ENCODE data around the gene VEPH1. TPM values are rescaled to one million over a fixed set of nuclear protein-coding genes. Genes with fewer than 3 reads are reported as not detected.

Gene VEPH1
- total RNA-seq, 1 experiment from 2014 or later, result 127 TPM

GRCh38 chr3:157447026-157447694, 56.1 kb downstream of the VEPH1 start:
- DNase-seq (ENCODE audit: low read depth), result peak; percentile 21
- in situ Hi-C loops (cut with HindIII; ENCODE audit: low pct_unique_long_range_greater_than_20kb, low sequenced_read_pairs), result no loop called here

- DNase-seq (ENCODE audit: low read depth), result no peak
- in situ Hi-C loops (cut with HindIII; ENCODE audit: low pct_unique_long_range_greater_than_20kb, low sequenced_read_pairs), result no loop called here
These were observed 57.4 kb downstream of the VEPH1 start for GRCh38 chr3:157445857-157446256.

DNA sequence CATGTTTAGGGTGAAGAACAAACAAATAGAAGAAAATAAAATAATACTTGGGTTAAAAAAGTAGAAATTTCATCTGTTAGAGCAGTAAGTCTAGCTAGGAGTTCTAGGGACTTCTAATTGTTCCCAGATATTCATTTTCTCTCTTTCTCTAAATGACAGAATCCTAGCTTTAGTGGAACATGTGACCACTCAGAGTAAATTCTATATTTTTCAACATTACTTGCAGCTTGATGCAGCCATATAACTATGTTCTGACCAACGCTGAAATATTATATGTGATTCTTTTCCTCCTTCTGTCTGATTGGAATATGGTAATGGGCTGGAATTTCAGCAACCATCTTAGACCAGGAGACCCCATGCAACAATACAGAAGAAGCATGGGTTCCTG, 58.4 kb downstream of the VEPH1 start:
- in situ Hi-C loops (cut with HindIII; ENCODE audit: low pct_unique_long_range_greater_than_20kb, low sequenced_read_pairs), result no loop called here
- no peak for DNase-seq (ENCODE audit: low read depth)

- in situ Hi-C loops (cut with HindIII; ENCODE audit: low pct_unique_long_range_greater_than_20kb, low sequenced_read_pairs), result no loop called here
- DNase-seq (ENCODE audit: low read depth), result no peak
These were observed 59.1 kb downstream of the VEPH1 start for GRCh38 chr3:157443905-157444796.

GRCh38 chr3:157442729-157443128, 60.5 kb downstream of the VEPH1 start:
- in situ Hi-C loops (cut with HindIII; ENCODE audit: low pct_unique_long_range_greater_than_20kb, low sequenced_read_pairs), result no loop called here
- no peak for DNase-seq (ENCODE audit: low read depth)

DNA sequence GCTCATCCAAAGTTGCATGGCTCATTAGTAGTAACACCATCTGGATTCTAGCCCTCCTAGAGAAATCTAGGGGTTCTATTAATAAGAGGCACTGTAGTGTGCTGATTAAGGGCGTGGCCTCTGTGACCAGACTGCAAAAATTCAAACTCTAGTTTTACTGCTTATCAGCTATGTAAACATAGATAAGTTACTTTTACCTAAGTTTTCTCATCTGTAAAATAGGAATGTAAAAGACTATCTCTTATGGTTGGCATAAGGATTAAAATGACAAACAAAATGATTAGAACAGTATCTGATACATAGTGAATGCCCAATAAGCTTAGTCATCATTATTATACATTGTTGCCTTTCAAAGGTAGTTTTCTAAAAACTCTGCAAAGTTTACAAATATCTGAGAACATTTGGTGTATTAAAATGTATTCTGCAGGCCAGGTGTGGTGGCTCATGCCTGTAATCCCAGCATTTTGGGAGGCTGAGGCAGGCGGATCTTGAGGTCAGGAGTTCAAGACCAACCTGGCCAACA, 62.1 kb downstream of the VEPH1 start:
- in situ Hi-C loops (cut with HindIII; ENCODE audit: low pct_unique_long_range_greater_than_20kb, low sequenced_read_pairs), result no loop called here
- DNase-seq (ENCODE audit: low read depth), result no peak

DNA sequence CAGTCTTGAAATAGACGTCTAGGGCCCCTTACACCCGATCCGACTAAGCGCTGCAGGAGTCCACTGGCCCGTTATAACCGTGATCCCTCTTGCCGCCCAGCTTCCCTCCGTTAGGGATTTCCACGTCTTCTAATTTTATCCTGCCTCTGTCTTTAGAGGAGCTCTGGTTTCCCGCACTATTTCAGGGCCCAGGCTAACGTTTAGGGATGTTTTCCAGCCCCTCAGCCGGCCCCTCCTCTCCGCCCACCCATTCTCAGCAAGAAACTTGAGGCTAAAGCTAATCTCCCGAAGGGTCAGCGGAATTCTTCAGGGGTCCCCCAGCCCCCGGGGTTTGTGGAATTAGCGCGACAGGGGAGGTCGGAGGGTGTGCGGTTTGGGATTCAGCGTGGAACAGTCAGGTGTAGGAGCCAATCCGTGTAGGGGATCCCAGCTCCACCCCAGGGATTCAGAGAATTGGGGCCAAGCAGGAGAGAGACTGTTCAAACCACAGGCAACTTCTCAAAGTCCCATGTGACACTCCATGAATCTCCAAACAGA, 65.0 kb downstream of the VEPH1 start:
- no peak for DNase-seq (ENCODE audit: low read depth)
- in situ Hi-C loops (cut with HindIII; ENCODE audit: low pct_unique_long_range_greater_than_20kb, low sequenced_read_pairs), result no loop called here

DNA sequence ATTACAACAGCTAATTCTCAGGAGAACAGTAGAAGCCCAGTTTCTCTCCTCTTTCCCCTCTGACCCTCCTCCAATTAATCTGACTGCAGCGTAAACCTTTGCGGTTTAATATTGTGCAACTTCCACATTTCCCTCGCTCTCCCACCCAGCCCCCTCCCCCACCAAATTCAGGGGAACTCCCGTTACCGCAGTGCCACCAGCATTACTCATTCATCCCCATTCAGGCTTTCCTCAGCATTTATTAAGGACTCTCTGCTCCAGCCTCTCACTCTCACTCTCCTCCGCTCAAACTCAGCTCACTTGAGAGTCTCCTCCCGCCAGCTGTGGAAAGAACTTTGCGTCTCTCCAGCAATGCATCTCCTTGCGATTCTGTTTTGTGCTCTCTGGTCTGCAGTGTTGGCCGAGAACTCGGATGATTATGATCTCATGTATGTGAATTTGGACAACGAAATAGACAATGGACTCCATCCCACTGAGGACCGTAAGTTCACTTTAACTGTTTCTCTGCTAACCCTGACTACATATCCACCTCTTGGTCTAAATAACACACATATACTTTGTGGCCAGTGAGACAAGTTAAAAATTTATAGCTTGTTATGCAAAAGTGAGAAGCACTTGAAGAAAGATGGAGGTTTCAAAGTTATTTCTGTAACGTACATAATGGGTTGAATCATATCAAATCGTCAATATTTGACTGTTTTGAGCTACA, 66.5 kb downstream of the VEPH1 start, which contains the start of gene PTX3:
Gene PTX3, plus strand, starts transcription at position 268 of the 709 bp plus-strand sequence. Its CDS starts 84 bp downstream, at position 352.
- DNase-seq (ENCODE audit: low read depth), result peak; percentile 79
- in situ Hi-C loops (cut with HindIII; ENCODE audit: low pct_unique_long_range_greater_than_20kb, low sequenced_read_pairs), result no loop called here

DNA sequence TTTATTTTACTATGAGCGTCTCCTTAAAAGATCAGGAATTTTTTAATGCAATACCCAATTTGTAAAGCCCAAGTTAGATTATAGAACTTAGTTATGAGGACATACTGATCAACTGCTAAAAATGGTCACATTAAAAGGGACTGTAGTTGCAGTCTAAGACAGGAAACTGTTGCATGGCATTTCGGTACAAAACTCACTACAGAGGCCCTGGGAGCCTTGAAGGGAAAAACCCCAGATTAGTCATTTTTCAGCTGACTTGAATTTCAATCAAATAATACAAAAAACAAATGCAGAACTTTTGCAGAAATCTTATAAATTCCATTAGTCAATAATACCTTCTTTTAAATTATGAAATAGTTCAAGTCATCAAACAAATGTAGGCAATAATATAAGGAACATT, 73.5 kb downstream of the VEPH1 start:
- no peak for DNase-seq (ENCODE audit: low read depth)
- in situ Hi-C loops (cut with HindIII; ENCODE audit: low pct_unique_long_range_greater_than_20kb, low sequenced_read_pairs), result no loop called here

DNA sequence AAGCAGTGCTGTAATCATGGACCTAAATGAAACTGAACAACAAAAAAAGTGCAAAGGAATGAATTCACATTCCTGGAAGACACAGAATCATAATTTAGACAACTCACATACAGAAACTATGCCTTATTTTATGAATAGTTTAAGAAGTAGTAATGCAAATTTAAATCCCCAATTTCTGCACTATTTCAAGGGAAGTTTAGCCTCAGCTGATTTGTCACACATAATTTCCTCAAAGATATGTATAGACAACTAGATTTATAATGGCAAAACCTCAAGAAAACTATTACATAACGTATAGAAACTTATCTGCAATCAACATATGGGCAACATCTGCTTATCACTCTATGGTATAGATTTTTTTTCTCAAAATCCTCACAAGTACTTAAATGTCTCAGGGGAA, 74.4 kb downstream of the VEPH1 start:
- in situ Hi-C loops (cut with HindIII; ENCODE audit: low pct_unique_long_range_greater_than_20kb, low sequenced_read_pairs), result no loop called here
- no peak for DNase-seq (ENCODE audit: low read depth)

DNA sequence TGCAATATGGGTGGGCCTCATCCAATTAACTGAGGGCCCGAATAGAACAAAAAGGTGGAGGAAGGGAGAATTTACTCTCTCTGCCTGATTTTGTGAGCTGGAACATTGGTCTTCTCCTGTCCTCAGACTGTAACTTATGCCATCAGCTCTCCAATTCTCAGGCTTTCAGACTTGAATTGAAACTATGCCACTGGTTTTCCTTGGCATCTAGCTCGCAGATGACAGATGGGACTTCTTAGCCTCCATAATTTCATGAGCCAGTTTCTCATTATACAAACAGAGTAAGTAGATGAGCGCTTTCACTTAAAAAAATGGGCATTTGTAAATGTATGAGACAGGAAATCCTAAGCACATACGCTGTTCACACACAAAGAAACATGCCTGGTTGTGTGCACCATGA, 75.3 kb downstream of the VEPH1 start:
- in situ Hi-C loops (cut with HindIII; ENCODE audit: low pct_unique_long_range_greater_than_20kb, low sequenced_read_pairs), result no loop called here

DNA sequence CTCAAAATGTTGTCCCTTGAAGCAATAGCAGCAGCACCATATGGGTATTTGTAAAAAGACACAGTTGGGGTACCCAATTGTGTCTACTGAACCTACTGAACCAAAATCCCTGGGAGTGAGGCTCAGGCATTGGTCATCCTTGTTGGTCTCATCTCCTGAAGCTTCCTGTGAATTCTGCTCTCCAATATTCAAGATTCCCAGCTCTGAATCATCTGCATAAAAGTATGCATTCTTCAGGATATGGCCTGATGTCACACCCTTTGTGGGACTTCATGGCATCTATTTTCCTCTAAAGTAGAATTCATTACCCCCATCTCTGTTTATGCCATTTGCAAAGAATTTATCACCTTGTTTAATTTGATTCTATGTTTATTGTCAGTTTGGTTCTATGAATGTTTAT, 79.9 kb downstream of the VEPH1 start:
- no peak for DNase-seq (ENCODE audit: low read depth)
- in situ Hi-C loops (cut with HindIII; ENCODE audit: low pct_unique_long_range_greater_than_20kb, low sequenced_read_pairs), result no loop called here

More for the DNA sequence above, 75.3 kb downstream of the VEPH1 start:
- no peak for DNase-seq (ENCODE audit: low read depth)

- DNase-seq (ENCODE audit: low read depth), result no peak
- in situ Hi-C loops (cut with HindIII; ENCODE audit: low pct_unique_long_range_greater_than_20kb, low sequenced_read_pairs), result no loop called here
These were observed 82.5 kb downstream of the VEPH1 start for GRCh38 chr3:157420606-157421130.

DNA sequence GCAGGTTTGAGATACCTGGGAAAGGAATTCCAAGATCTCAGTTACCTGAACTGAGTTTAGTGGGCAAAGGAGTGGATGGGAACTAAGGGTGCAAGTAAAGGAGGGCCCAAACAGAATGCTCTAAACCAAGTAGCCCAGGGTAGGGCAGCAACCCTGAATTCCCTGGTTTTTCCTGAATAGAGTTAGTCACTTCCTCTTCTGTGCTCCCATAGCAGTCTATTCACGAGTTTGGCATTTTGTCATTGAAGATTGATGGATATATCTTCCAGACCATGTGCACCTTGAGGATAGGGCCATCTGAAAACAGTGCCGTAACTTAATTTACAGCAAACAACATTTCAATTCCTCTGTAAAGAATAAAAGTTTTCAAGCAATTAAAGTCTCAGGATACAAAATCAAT, 85.1 kb downstream of the VEPH1 start:
- DNase-seq (ENCODE audit: low read depth), result no peak
- in situ Hi-C loops (cut with HindIII; ENCODE audit: low pct_unique_long_range_greater_than_20kb, low sequenced_read_pairs), result no loop called here

DNA sequence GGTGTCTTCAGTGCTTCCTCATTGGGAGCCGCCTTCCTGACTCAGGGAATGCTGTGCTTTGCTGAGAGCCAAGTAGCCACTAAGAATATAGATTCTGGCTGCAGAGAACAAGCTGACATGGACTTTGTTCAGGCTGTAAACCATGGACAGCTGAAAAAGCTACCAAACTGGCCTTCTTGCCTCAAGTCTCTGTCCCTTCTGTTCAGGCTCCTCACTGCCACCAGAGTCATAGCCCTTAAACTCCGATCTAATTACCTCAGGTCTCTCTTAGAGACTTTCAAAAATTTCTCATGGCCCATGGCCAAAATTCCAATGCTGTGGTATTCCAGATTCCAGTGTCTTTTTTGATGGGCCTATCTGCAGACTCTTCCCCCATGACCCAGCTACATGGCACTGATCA, 86.0 kb downstream of the VEPH1 start:
- no peak for DNase-seq (ENCODE audit: low read depth)

DNA sequence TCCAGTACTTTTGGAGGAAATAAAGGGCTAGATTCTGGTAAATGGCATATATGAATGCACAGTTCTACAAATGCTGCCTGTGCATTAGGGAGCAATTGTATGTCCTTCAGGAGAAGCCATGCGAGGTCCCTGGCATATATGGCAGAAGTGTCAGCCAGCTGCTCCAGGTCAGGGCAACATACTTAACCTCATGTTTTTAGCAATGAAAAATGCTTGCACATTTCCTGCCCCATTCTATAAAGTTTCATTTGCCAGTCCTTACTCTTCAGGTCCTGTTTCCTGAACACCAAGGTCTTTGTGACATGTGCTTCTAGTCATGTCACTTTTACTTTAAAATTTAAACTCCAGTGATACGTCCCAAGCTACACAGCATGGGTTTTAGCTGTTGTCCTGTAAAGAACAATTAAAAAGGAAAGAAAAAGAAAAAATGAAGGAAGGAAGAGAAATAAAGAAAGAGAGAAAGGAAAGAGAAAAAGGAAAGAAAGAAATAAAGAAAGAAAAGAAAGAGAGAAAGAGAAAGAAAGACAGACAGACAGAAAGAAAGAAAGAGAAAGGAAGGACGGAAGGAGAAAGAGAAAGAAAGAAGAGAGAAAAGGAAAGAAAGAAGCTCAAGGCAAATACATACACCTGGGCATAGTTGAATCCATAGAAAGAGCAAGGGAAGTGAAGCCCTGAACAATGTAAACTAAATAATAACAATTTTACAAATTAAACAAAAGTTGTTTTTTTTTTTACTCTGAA, 86.7 kb downstream of the VEPH1 start:
- in situ Hi-C loops (cut with HindIII; ENCODE audit: low pct_unique_long_range_greater_than_20kb, low sequenced_read_pairs), result no loop called here
- no peak for DNase-seq (ENCODE audit: low read depth)

More for the DNA sequence above, 86.0 kb downstream of the VEPH1 start:
- in situ Hi-C loops (cut with HindIII; ENCODE audit: low pct_unique_long_range_greater_than_20kb, low sequenced_read_pairs), result no loop called here

GRCh38 chr3:157414861-157415260, 88.4 kb downstream of the VEPH1 start:
- DNase-seq (ENCODE audit: low read depth), result no peak
- in situ Hi-C loops (cut with HindIII; ENCODE audit: low pct_unique_long_range_greater_than_20kb, low sequenced_read_pairs), result no loop called here
